ENCODE measurements around the gene P4HA3. TPM values are rescaled to one million over a fixed set of nuclear protein-coding genes. Genes with fewer than 3 reads are reported as not detected.

P4HA3 gene
- total RNA-seq, 1 donor from 2014 or later, result 0.26 TPM

GRCh38 chr11:74330075-74330858 is 18.8 kb upstream of the P4HA3 start:
- Histone ChIP-seq H3K4me3 (ENCODE audit: low read depth, low read length) (no peak overlapping the region), H3K36me3 (ENCODE audit: control insufficient read depth, insufficient read depth, low read length) (no peaks in the 10 kb centered on the region), H3K27me3 (ENCODE audit: control insufficient read depth, insufficient read depth, low read length) (no peaks in the 10 kb centered on the region)
- DNase-seq (ENCODE audit: low read depth) (peak; percentile 80), FAIRE-seq (no peak)
- TF ChIP-seq, protein P1, sequence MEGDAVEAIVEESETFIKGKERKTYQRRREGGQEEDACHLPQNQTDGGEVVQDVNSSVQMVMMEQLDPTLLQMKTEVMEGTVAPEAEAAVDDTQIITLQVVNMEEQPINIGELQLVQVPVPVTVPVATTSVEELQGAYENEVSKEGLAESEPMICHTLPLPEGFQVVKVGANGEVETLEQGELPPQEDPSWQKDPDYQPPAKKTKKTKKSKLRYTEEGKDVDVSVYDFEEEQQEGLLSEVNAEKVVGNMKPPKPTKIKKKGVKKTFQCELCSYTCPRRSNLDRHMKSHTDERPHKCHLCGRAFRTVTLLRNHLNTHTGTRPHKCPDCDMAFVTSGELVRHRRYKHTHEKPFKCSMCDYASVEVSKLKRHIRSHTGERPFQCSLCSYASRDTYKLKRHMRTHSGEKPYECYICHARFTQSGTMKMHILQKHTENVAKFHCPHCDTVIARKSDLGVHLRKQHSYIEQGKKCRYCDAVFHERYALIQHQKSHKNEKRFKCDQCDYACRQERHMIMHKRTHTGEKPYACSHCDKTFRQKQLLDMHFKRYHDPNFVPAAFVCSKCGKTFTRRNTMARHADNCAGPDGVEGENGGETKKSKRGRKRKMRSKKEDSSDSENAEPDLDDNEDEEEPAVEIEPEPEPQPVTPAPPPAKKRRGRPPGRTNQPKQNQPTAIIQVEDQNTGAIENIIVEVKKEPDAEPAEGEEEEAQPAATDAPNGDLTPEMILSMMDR (IDR thresholded peaks at IDR 0.05; ENCODE audit: insufficient read depth, low read length, severe bottlenecking), result no peak

DNA sequence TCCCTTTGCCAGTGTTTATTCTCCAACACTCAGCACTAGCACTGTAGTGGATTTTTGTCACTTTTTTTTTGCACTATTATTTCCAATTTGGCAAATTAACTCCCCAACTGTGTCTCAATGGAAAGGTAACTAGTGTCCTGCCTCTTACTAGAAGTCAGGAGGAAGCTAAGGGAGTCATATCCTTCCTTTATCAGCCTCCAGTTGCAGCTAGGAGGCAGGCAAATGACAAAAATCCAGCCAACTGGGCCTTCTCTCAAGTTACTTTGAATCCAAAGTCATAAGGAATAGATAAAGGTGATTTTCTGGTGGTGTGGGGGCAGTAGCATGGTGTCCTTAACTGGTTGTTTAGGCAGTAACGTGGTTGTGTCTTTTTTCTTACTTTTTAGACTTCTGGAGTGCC is 15.6 kb upstream of the P4HA3 start:
- DNase-seq (ENCODE audit: low read depth) (no peak), FAIRE-seq (no peak)
- Histone ChIP-seq H3K36me3 (ENCODE audit: control insufficient read depth, insufficient read depth, low read length) (no peaks in the 10 kb centered on the region), H3K4me3 (ENCODE audit: low read depth, low read length) (no peak overlapping the region), H3K27me3 (ENCODE audit: control insufficient read depth, insufficient read depth, low read length) (no peaks in the 10 kb centered on the region)
- TF ChIP-seq, protein P1 (IDR thresholded peaks at IDR 0.05; ENCODE audit: insufficient read depth, low read length, severe bottlenecking), result no peak

- TF ChIP-seq, protein P1 (IDR thresholded peaks at IDR 0.05; ENCODE audit: insufficient read depth, low read length, severe bottlenecking), result no peak
- Histone ChIP-seq H3K4me3 (ENCODE audit: low read depth, low read length) (no peak overlapping the region), H3K27me3 (ENCODE audit: control insufficient read depth, insufficient read depth, low read length) (no peaks in the 10 kb centered on the region), H3K36me3 (ENCODE audit: control insufficient read depth, insufficient read depth, low read length) (no peaks in the 10 kb centered on the region)
- DNase-seq (ENCODE audit: low read depth) (no peak), FAIRE-seq (no peak)
These were observed 15.2 kb upstream of the P4HA3 start for GRCh38 chr11:74326665-74327064.

DNA sequence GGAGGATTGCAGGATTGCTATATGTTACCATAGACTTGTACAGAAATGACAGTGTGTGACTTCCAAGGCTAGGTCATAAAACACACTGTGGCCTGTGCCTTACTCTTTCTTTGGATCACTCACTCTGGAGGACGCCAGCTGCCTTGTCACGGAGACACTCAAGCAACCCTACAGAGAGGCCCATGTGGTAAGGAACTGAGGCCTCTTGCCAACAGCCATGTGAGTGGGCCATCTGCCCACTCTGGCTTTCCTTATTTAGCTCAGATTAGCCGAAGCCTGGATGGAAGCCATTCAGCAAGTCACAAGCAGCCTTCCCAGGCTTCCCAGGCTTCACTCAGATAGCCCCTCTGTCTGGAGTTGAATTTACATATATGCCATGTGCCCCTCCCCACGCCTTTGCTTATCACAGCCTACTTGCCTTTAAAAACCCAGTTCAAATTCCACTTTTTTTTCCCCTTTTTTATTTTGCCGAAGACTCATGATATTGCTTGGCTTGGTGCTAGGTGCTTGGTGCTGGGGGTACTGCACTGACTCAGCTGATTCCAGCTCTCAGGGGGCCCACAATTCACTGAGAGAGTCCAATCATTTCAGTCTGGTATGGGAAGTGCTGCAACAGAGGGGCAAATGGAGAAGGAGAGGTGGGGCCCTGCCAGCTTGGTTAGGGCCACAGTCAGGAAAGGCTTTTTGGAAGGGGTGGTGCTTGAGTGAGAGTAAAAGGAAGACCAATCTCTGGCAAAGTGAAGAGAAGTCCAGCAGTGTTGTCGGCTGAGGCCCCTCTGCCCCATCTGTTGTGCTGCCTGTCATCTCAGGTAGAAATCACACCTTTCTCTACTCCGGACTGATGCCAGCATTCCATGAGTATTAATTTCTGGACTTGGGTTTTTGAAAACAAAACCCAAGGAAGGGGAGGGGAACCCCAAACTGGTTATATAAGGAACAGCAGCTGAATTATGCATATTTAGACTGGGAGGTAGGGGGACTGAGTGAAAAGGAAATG is 14.5 kb upstream of the P4HA3 start:
- TF ChIP-seq, protein P1 (IDR thresholded peaks at IDR 0.05; ENCODE audit: insufficient read depth, low read length, severe bottlenecking), result no peak
- FAIRE-seq (no peak), DNase-seq (ENCODE audit: low read depth) (no peak)
- Histone ChIP-seq H3K27me3 (ENCODE audit: control insufficient read depth, insufficient read depth, low read length) (no peaks in the 10 kb centered on the region), H3K4me3 (ENCODE audit: low read depth, low read length) (no peak overlapping the region), H3K36me3 (ENCODE audit: control insufficient read depth, insufficient read depth, low read length) (no peaks in the 10 kb centered on the region)

DNA sequence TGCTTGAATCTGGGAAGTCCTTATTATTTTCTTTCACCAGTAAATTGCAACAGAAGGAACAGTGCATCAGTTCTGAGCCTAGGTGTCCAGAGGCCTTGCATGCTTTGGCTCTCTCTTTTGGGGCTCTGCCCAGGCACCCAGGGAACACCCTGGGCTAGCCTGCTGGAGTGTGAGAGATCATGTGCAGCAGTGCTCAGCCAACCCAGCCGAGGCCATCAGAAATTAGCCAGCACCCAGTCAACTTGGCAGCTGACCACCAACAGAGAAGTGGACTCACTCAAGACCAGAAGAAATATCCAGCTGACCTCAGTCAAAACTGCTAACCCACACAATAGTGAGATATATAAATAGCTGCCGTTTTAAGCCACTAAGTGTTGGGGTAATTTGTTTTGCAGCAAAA is 11.2 kb upstream of the P4HA3 start:
- TF ChIP-seq, protein P1 (IDR thresholded peaks at IDR 0.05; ENCODE audit: insufficient read depth, low read length, severe bottlenecking), result no peak
- Histone ChIP-seq H3K36me3 (ENCODE audit: control insufficient read depth, insufficient read depth, low read length) (no peaks in the 10 kb centered on the region), H3K4me3 (ENCODE audit: low read depth, low read length) (no peak overlapping the region), H3K27me3 (ENCODE audit: control insufficient read depth, insufficient read depth, low read length) (no peaks in the 10 kb centered on the region)
- DNase-seq (ENCODE audit: low read depth) (no peak), FAIRE-seq (no peak)
